Heart left ventricle (tissue), 16 donors: ENCODE results near the gene CCL13. TPM values are rescaled to one million over a fixed set of nuclear protein-coding genes. Genes with fewer than 3 reads are reported as not detected.
"Not testable (repeated sequence)": the region's sequence is repeated elsewhere in the genome, so short reads cannot be mapped to it uniquely, and the experiment has no call there.

Source experiments
- ATAC-seq, 4 donors: fragments of 200-7000 bp; cut with Tn5 transposase; one replicate each; pipeline ENCODE4 v1.9.1; 2020 to 2022; ENCODE audit warnings: moderate library complexity in 4 of 4, mild to moderate bottlenecking in 3 of 4, moderate number of reproducible peaks in 1 of 4
- DNase-seq, 5 donors: peaks; one replicate each; pipeline ENCODE4 v3.0.0-alpha.2; 2020
- H3K27ac ChIP-seq, 12 donors: fragments of 200-600 bp; sonication (generic) in 4 of 12; one replicate each; pipeline versions ENCODE4 v1.5.0 to v1.8.0; 2016 to 2022; ENCODE audit warnings: mild to moderate bottlenecking in 2 of 12
- H3K27me3 ChIP-seq, 9 donors: fragments of 200-600 bp; sonication (generic) in 2 of 9; one replicate each; pipeline versions ENCODE4 v1.5.1 to v1.8.0; 2016 to 2022; ENCODE audit warnings: mild to moderate bottlenecking in 3 of 9
- H3K36me3 ChIP-seq, 9 donors: fragments of 200-600 bp; sonication (generic) in 2 of 9; one replicate each; pipeline versions ENCODE4 v1.5.0 to v1.8.0; 2018 to 2022; ENCODE audit warnings: mild to moderate bottlenecking in 2 of 9
- H3K4me1 ChIP-seq, 12 donors: fragments of 200-600 bp; sonication (generic) in 4 of 12; one replicate each; pipeline versions ENCODE4 v1.5.0 to v1.8.0; 2016 to 2022; ENCODE audit warnings: mild to moderate bottlenecking in 3 of 12
- H3K4me3 ChIP-seq, 12 donors: fragments of 200-600 bp; sonication (generic) in 4 of 12; one replicate each; pipeline versions ENCODE4 v1.5.0 to v1.8.0; 2017 to 2022; ENCODE audit warnings: mild to moderate bottlenecking in 9 of 12, moderate library complexity in 4 of 12
- H3K9me3 ChIP-seq, 12 donors: fragments of 200-600 bp; sonication (generic) in 4 of 12; one replicate each; pipeline versions ENCODE4 v1.5.0 to v1.8.0; 2016 to 2022; ENCODE audit warnings: mild to moderate bottlenecking in 1 of 12
- POLR2A ChIP-seq, 2 donors: fragments of 450-650 bp; IDR thresholded peaks; one replicate each; pipeline ENCODE4 v1.6.1; 2017; ENCODE audit warnings: antibody characterized with exemption in 2 of 2, mild to moderate bottlenecking in 2 of 2, moderate library complexity in 2 of 2
- WGBS, 4 donors: extraction: QIAGEN DNeasy Blood & Tissue Kit in 2 of 4; methylation state at CpG; one replicate each; pipeline versions ENCODE4 v1.1.5 to v1.1.7; 2013 to 2018; 5-methylcytosine and 5-hydroxymethylcytosine counted together
- intact Hi-C, 10 donors: fragments of 100-400 bp; cut with DNase I; formaldehyde crosslinking; loops; one replicate each; pipeline versions ENCODE4 v1.11.1 to v1.14.2; 2022
- polyA plus RNA-seq, 2 donors: library from polyadenylated mRNA; stranded (reverse); fragments of 200-250 nt; gene quantifications; one replicate each; pipeline ENCODE4 v1.2.3, GENCODE V29; 2013
- total RNA-seq, 9 donors: library from RNA; depleted of rRNA in 2 of 9; stranded (reverse); fragments of >200 nt in 2 of 9; fragmentation: NEBNext Ultra II Directional in 3 of 9; extraction: Animal tissue kit (Norgen Biotek cat#: 25700) in 3 of 9; gene quantifications; one replicate each; pipeline versions ENCODE4 v1.1.0 to v1.2.4, GENCODE V29; 2016 to 2023
- TF ChIP-seq, protein P1 (sequence below), 12 donors: fragments of 200-600 bp; sonication (generic) in 4 of 12; IDR thresholded peaks; one replicate each; pipeline versions ENCODE4 v1.5.0 to v1.8.0; 2018 to 2022; ENCODE audit warnings: antibody characterized with exemption in 12 of 12, mild to moderate bottlenecking in 5 of 12
- donor health status: ischemic (EF 13 %, LVEDD 7.1; RV severe dilation, severe dysfunction).
- donor health status: healthy with polysubstance abuse.
- donor health status: DM: no; HTN: yes; CAD: no.
- donor health status: DM: no; HTN: no; CAD: no.
- donor health status: ischemic (EF 25% LVEDD 6.9; RV normal size, moderate dysfunction).
- donor health status: ischemic (EF 25% LVEDD 5.7; RV mildly dilated, moderate dysfunction).
- donor health status: healthy.
- donor health status: DM: yes; HTN: yes; CAD: no.
- donor health status: ischemic (EF 35%, LVEDD 5.7; RV mildly dilated, moderate dysfunction).
- donor health status: nonischemic (EF 11% LVEDD 7.7; RV severe dilation, severe dysfunction).
- donor health status: DM: yes; HTN: yes; CAD: no.
- donor health status: PGD.
- donor health status: ischemic (EF 29% LVEDD 5.4; RV normal size, mild dysfunction).
- donor health status: nonischemic (EF 23%, LVEDD 6.1; RV moderate dilation, normal function).

CCL13 gene
- total and polyA plus RNA-seq, 11 donors = 0.29 to 98.0 (median 1.1) TPM; not detected in 2

DNA sequence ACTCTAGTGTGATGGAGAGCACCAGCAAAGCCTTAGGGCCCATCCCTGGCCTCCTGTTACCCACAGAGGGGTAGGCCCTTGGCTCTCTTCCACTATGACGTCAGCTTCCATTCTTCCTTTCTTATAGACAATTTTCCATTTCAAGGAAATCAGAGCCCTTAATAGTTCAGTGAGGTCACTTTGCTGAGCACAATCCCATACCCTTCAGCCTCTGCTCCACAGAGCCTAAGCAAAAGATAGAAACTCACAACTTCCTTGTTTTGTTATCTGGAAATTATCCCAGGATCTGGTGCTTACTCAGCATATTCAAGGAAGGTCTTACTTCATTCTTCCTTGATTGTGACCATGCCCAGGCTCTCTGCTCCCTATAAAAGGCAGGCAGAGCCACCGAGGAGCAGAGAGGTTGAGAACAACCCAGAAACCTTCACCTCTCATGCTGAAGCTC lies 37.2 kb upstream of the CCL13 start, which contains the start of gene CCL8:
CCL8 (plus strand) TSS at position 397 of the 445 bp plus-strand sequence. CDS start 67 bp downstream, outside the sequence.
- Histone ChIP-seq H3K4me3 (peak within 1 kb of the TSS in 2 of 12 donors; percentile 15 to 35), H3K27ac (peak within 1 kb of the TSS in 9 of 12 donors; percentile 5 to 86 (median 52)), H3K36me3 (no peaks in the 10 kb centered on the region), H3K27me3 (no peaks in the 10 kb centered on the region), H3K4me1 (peaks cover 0 to 43% (median 7%) of the 10 kb centered on the region in 12 donors), H3K9me3 (peaks cover 0 to 8% (median under 1%) of the 10 kb centered on the region in 12 donors)
- DNase-seq (peak in 1 of 5 donors; percentile 44), ATAC-seq (peak in 3 of 4 donors; percentile 48 to 84 (median 56))
- no peak for TF ChIP-seq POLR2A (IDR thresholded peaks at IDR 0.05)
- TF ChIP-seq, protein P1, sequence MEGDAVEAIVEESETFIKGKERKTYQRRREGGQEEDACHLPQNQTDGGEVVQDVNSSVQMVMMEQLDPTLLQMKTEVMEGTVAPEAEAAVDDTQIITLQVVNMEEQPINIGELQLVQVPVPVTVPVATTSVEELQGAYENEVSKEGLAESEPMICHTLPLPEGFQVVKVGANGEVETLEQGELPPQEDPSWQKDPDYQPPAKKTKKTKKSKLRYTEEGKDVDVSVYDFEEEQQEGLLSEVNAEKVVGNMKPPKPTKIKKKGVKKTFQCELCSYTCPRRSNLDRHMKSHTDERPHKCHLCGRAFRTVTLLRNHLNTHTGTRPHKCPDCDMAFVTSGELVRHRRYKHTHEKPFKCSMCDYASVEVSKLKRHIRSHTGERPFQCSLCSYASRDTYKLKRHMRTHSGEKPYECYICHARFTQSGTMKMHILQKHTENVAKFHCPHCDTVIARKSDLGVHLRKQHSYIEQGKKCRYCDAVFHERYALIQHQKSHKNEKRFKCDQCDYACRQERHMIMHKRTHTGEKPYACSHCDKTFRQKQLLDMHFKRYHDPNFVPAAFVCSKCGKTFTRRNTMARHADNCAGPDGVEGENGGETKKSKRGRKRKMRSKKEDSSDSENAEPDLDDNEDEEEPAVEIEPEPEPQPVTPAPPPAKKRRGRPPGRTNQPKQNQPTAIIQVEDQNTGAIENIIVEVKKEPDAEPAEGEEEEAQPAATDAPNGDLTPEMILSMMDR (IDR thresholded peaks at IDR 0.05) = no peak
- intact Hi-C loops = no loop called here
- 41 to 48% (median 44%) methylated on average over 2 of the region's 2 CpGs for WGBS, 4 donors

- ATAC-seq = peak in 2 of 4 donors; percentile 39 to 62
- no peak overlapping the region for H3K4me3 ChIP-seq
- TF ChIP-seq, protein P1 (IDR thresholded peaks at IDR 0.05) = no peak
- no peak for TF ChIP-seq POLR2A (IDR thresholded peaks at IDR 0.05)
- H3K4me1 ChIP-seq = peaks cover 0 to 31% (median 0%) of the 10 kb centered on the region in 12 donors
- DNase-seq = no peak
- peak overlapping the region in 3 of 12 donors; percentile 11 to 55 (median 29) for H3K27ac ChIP-seq
- no peaks in the 10 kb centered on the region for H3K27me3 ChIP-seq
- H3K9me3 ChIP-seq = peaks cover 0 to 21% (median 9%) of the 10 kb centered on the region in 12 donors
- intact Hi-C loops = no loop called here
- H3K36me3 ChIP-seq = no peaks in the 10 kb centered on the region
Measured at GRCh38 chr17:34321964-34322363, 34.3 kb upstream of the CCL13 start.

- H3K4me1 ChIP-seq, intact Hi-C loops, H3K4me3 ChIP-seq, H3K27ac ChIP-seq, H3K27me3 ChIP-seq, DNase-seq, H3K36me3 ChIP-seq: not testable (repeated sequence)
- peaks cover 0 to 21% (median 9%) of the 10 kb centered on the region in 12 donors for H3K9me3 ChIP-seq
- 60 to 66% (median 63%) methylated on average over 4 of the region's 4 CpGs for WGBS, 4 donors
- ATAC-seq = peak in 1 of 4 donors; percentile 47
Measured at GRCh38 chr17:34327580-34327979, 28.7 kb upstream of the CCL13 start.

DNA sequence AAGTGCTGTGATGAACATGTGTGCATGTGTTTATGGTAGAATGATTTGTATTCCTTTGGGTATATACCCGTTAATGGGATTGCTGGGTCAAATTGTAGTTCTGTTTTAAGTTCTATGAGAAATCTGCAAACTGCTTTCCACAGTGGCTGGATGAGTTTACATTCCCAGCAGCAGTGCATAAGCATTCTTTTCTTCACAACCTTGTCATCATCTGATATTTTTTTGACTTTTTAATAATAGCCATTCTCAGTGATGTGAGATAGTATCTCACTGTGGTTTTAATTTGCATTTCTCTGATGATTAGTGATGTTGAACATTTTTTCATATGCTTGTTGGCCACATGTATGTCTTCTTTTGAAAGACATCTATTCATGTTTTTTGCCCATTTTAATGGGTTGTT lies 18.6 kb upstream of the CCL13 start:
- Histone ChIP-seq H3K27me3 (no peaks in the 10 kb centered on the region), H3K27ac (no peak overlapping the region), H3K4me1 (no peaks in the 10 kb centered on the region), H3K4me3 (no peak overlapping the region), H3K36me3 (no peaks in the 10 kb centered on the region), H3K9me3 (peaks cover 0 to 6% (median 0%) of the 10 kb centered on the region in 12 donors)
- no peak for TF ChIP-seq POLR2A (IDR thresholded peaks at IDR 0.05)
- TF ChIP-seq, protein P1 (IDR thresholded peaks at IDR 0.05) = no peak
- ATAC-seq (no peak), DNase-seq (no peak)
- intact Hi-C loops = no loop called here
- WGBS, 4 donors = 56 to 72% (median 67%) methylated on average over 1 of the region's 1 CpG
